GM21447 (cell line): ENCODE results near the gene FOXB1.

Experiments used
- ATAC-seq: cut with Tn5 transposase; IDR thresholded peaks from one replicate; pipeline ENCODE4 v1.9.1; 2021; ENCODE audit not compliant: unreplicated experiment

Gene FOXB1

GRCh38 chr15:60004009-60004845 is at the start of gene FOXB1:
FOXB1 (plus strand) TSS chr15:60004311; CDS start chr15:60004964, 653 bp downstream.
- no peak for ATAC-seq

- ATAC-seq, result no peak
These were observed 45.8 kb upstream of the FOXB1 start for GRCh38 chr15:59958288-59958687.

GRCh38 chr15:59960318-59960717 is 43.8 kb upstream of the FOXB1 start:
- no peak for ATAC-seq

- ATAC-seq, result no peak
These were observed 40.8 kb upstream of the FOXB1 start for GRCh38 chr15:59963322-59963721.

- ATAC-seq, result no peak
These were observed 40.2 kb upstream of the FOXB1 start for GRCh38 chr15:59963925-59964324.

GRCh38 chr15:59965741-59966140 is 38.4 kb upstream of the FOXB1 start:
- ATAC-seq, result no peak

GRCh38 chr15:59966262-59966661 is 37.8 kb upstream of the FOXB1 start:
- ATAC-seq, result no peak

- no peak for ATAC-seq
These were observed 35.8 kb upstream of the FOXB1 start for GRCh38 chr15:59968314-59968713.

- ATAC-seq, result no peak
These were observed 31.9 kb upstream of the FOXB1 start for GRCh38 chr15:59972241-59972640.

GRCh38 chr15:59976480-59977271 is 27.4 kb upstream of the FOXB1 start:
- peak; percentile 55 for ATAC-seq

- no peak for ATAC-seq
These were observed 12.3 kb upstream of the FOXB1 start for GRCh38 chr15:59991834-59992233.

GRCh38 chr15:59993041-59993750 is 10.9 kb upstream of the FOXB1 start:
- ATAC-seq, result no peak

- no peak for ATAC-seq
These were observed 10.1 kb upstream of the FOXB1 start for GRCh38 chr15:59993950-59994401.

- ATAC-seq, result no peak
These were observed 9.6 kb upstream of the FOXB1 start for GRCh38 chr15:59994526-59994887.

- no peak for ATAC-seq
These were observed 9.1 kb upstream of the FOXB1 start for GRCh38 chr15:59994888-59995557.

- ATAC-seq, result no peak
These were observed 8.4 kb upstream of the FOXB1 start for GRCh38 chr15:59995568-59996297.

GRCh38 chr15:59996298-59997041 is 7.6 kb upstream of the FOXB1 start:
- no peak for ATAC-seq

- ATAC-seq, result peak; percentile 92
These were observed 6.9 kb upstream of the FOXB1 start for GRCh38 chr15:59997070-59997701.

- no peak for ATAC-seq
These were observed 5.7 kb upstream of the FOXB1 start for GRCh38 chr15:59998305-59998949.
